ENCODE data around the gene ABCC8.

Gene ABCC8

GRCh38 chr11:17469998-17470397 is 6.6 kb downstream of the ABCC8 start:
- DNase-seq, result no peak

GRCh38 chr11:17468122-17468521 is 8.5 kb downstream of the ABCC8 start:
- no peak for DNase-seq

GRCh38 chr11:17463546-17464174 is 13.0 kb downstream of the ABCC8 start:
- no peak for DNase-seq

GRCh38 chr11:17462940-17463339 is 13.7 kb downstream of the ABCC8 start:
- DNase-seq, result no peak

- DNase-seq, result no peak
Observed at GRCh38 chr11:17460406-17460805, 16.2 kb downstream of the ABCC8 start.

- DNase-seq, result no peak
Observed at GRCh38 chr11:17459236-17459896, 17.3 kb downstream of the ABCC8 start.

GRCh38 chr11:17458268-17458667 is 18.4 kb downstream of the ABCC8 start:
- DNase-seq, result no peak

- DNase-seq, result no peak
Observed at GRCh38 chr11:17457396-17458173, 19.1 kb downstream of the ABCC8 start.

- DNase-seq, result no peak
Observed at GRCh38 chr11:17452668-17453067, 24.0 kb downstream of the ABCC8 start.

- DNase-seq, result no peak
Observed at GRCh38 chr11:17449158-17449557, 27.5 kb downstream of the ABCC8 start.

GRCh38 chr11:17446482-17446881 is 30.2 kb downstream of the ABCC8 start:
- no peak for DNase-seq

- DNase-seq, result no peak
Observed at GRCh38 chr11:17445240-17445795, 31.3 kb downstream of the ABCC8 start.

- DNase-seq, result no peak
Observed at GRCh38 chr11:17443926-17444690, 32.5 kb downstream of the ABCC8 start.

GRCh38 chr11:17443423-17443822 is 33.2 kb downstream of the ABCC8 start:
- DNase-seq, result no peak

GRCh38 chr11:17443000-17443399 is 33.6 kb downstream of the ABCC8 start:
- no peak for DNase-seq

GRCh38 chr11:17439316-17439782 is 37.3 kb downstream of the ABCC8 start:
- no peak for DNase-seq

- no peak for DNase-seq
Observed at GRCh38 chr11:17437366-17437765, 39.3 kb downstream of the ABCC8 start.

- DNase-seq, result no peak
Observed at GRCh38 chr11:17434108-17434507, 42.5 kb downstream of the ABCC8 start.

- no peak for DNase-seq
Observed at GRCh38 chr11:17432002-17432401, 44.6 kb downstream of the ABCC8 start.

GRCh38 chr11:17431139-17431538 is 45.5 kb downstream of the ABCC8 start:
- DNase-seq, result no peak

- DNase-seq, result no peak
Observed at GRCh38 chr11:17430616-17431015, 46.0 kb downstream of the ABCC8 start.

- no peak for DNase-seq
Observed at GRCh38 chr11:17428925-17429324, 47.7 kb downstream of the ABCC8 start.

GRCh38 chr11:17428261-17428660 is 48.4 kb downstream of the ABCC8 start:
- no peak for DNase-seq
